ENCODE measurements around the gene ACP2.

DNA sequence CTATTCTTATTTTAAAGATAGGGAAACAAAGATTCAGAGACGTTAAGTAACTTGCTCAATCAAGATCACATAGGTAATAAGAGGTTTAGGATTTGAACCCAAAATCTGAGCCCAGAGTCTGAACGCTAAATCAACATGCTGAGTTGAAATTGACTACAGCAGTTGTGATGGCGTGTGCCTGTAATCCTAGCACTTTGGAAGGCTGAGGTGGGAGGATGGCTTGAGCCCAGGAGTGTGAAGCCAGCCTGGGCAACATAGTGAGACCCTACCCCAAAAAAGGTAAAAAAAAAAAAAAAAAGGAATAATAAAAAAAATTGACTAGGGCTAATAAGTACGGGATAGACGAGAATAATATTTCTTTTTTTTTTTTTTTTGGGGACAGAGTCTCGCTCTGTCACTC is 7.8 kb upstream of the ACP2 start:
- TF ChIP-seq, protein P1, sequence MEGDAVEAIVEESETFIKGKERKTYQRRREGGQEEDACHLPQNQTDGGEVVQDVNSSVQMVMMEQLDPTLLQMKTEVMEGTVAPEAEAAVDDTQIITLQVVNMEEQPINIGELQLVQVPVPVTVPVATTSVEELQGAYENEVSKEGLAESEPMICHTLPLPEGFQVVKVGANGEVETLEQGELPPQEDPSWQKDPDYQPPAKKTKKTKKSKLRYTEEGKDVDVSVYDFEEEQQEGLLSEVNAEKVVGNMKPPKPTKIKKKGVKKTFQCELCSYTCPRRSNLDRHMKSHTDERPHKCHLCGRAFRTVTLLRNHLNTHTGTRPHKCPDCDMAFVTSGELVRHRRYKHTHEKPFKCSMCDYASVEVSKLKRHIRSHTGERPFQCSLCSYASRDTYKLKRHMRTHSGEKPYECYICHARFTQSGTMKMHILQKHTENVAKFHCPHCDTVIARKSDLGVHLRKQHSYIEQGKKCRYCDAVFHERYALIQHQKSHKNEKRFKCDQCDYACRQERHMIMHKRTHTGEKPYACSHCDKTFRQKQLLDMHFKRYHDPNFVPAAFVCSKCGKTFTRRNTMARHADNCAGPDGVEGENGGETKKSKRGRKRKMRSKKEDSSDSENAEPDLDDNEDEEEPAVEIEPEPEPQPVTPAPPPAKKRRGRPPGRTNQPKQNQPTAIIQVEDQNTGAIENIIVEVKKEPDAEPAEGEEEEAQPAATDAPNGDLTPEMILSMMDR (IDR thresholded peaks at IDR 0.05): no peak
- TF ChIP-seq POLR2A (IDR thresholded peaks at IDR 0.05): no peak
- no peak for TF ChIP-seq POLR2AphosphoS5 (IDR thresholded peaks at IDR 0.05)
